SU-DHL-6 (cell line): ENCODE results near the gene CTRB1.
"Not testable (repeated sequence)": the region's sequence is repeated elsewhere in the genome, so short reads cannot be mapped to it uniquely, and the experiment has no call there.

ENCODE experiments used
- H2AFZ ChIP-seq: fragments of 200-600 bp; sonication (generic); 2 replicates; pipeline ENCODE4 v1.6.1; 2014; ENCODE audit warnings: low read depth, mild to moderate bottlenecking, moderate library complexity, mixed read lengths, antibody characterized with exemption, low read length; ENCODE audit not compliant: severe bottlenecking
- H3F3A ChIP-seq: fragments of 200-600 bp; shearing (Covaris generic); 2 replicates; pipeline ENCODE4 v1.6.0; 2016; ENCODE audit warnings: antibody characterized with exemption, mild to moderate bottlenecking; ENCODE audit not compliant: insufficient read depth
- H3K27ac ChIP-seq: fragments of 200-600 bp; sonication (generic); 2 replicates; pipeline ENCODE4 v1.5.1; 2016; ENCODE audit warnings: low read depth, mild to moderate bottlenecking, low read length, moderate library complexity, mixed read lengths
- H3K27me3 ChIP-seq: fragments of 200-600 bp; sonication (generic), shearing (Covaris generic); 2 replicates; pipeline ENCODE4 v1.6.0; 2014; ENCODE audit warnings: mild to moderate bottlenecking, low read length
- H3K36me3 ChIP-seq: fragments of 200-600 bp; sonication (generic); 2 replicates; pipeline ENCODE4 v1.6.1; 2014; ENCODE audit warnings: mild to moderate bottlenecking, low read length, mixed read lengths
- H3K4me2 ChIP-seq: fragments of 300-600, 200-600 bp; shearing (Covaris generic), sonication (generic); 2 replicates; pipeline ENCODE4 v1.6.0; 2014; ENCODE audit warnings: low read length, low read depth, mild to moderate bottlenecking; ENCODE audit not compliant: poor library complexity, severe bottlenecking
- H3K4me3 ChIP-seq: fragments of 200-600 bp; sonication (generic); 2 replicates; pipeline ENCODE4 v1.5.1; 2014; ENCODE audit warnings: antibody characterized with exemption, low read length, mild to moderate bottlenecking, mixed read lengths; ENCODE audit not compliant: insufficient read depth, poor library complexity, severe bottlenecking
- H3K79me2 ChIP-seq: fragments of 200-600 bp; sonication (generic); 2 replicates; pipeline ENCODE4 v1.6.1; 2014; ENCODE audit warnings: mild to moderate bottlenecking, low read length, moderate library complexity; ENCODE audit not compliant: insufficient read depth
- H3K9ac ChIP-seq: fragments of 200-600 bp; sonication (generic); 2 replicates; pipeline ENCODE4 v1.7.0; 2014; ENCODE audit warnings: mild to moderate bottlenecking, low read length
- H3K9me2 ChIP-seq: fragments of 200-600 bp; sonication (generic); replicated peaks from 2 replicates; pipeline ENCODE4 v1.6.1; 2014; ENCODE audit warnings: low read length; ENCODE audit not compliant: insufficient read depth
- H3K9me3 ChIP-seq: fragments of 200-600 bp; sonication (generic); 2 replicates; pipeline ENCODE4 v1.6.1; 2014; ENCODE audit warnings: low read length, mixed read lengths; ENCODE audit not compliant: insufficient read depth
- H4K20me1 ChIP-seq: fragments of 200-600 bp; sonication (generic); 2 replicates; pipeline ENCODE4 v1.6.1; 2014; ENCODE audit warnings: low read depth, mild to moderate bottlenecking, antibody characterized with exemption, low read length, moderate library complexity, mixed read lengths
- CTCF ChIP-seq: fragments of 200-600 bp; sonication (generic); IDR thresholded peaks from one replicate; pipeline ENCODE4 v1.5.1; 2017; ENCODE audit warnings: antibody characterized with exemption, mild to moderate bottlenecking, low read length, moderate library complexity; ENCODE audit not compliant: insufficient read depth, poor library complexity, severe bottlenecking
- EZH2phosphoT487 ChIP-seq: fragments of 200-600 bp; sonication (generic), shearing (Covaris generic); conservative IDR thresholded peaks from 2 replicates; pipeline ENCODE4 v1.6.1; 2018; ENCODE audit warnings: mild to moderate bottlenecking, antibody characterized with exemption, low read length, moderate library complexity, mixed read lengths

The CTRB1 gene

GRCh38 chr16:75271441-75272096 lies 52.8 kb downstream of the CTRB1 start:
- Histone ChIP-seq H3K9me3 (no peaks in the 10 kb centered on the region), H3F3A (no peaks in the 10 kb centered on the region), H3K79me2 (no peaks in the 10 kb centered on the region), H3K27me3 (no peaks in the 10 kb centered on the region), H3K4me3 (no peak overlapping the region), H4K20me1 (no peaks in the 10 kb centered on the region), H3K9ac (no peak overlapping the region), H3K4me2 (no peak overlapping the region), H3K9me2 (no peaks in the 10 kb centered on the region), H3K27ac (no peak overlapping the region), H2AFZ (no peak overlapping the region), H3K36me3 (no peaks in the 10 kb centered on the region)
- TF ChIP-seq CTCF (no peak), EZH2phosphoT487 (no peak)

- Histone ChIP-seq H3K9ac (no peak overlapping the region), H4K20me1 (no peaks in the 10 kb centered on the region), H3K9me2 (no peaks in the 10 kb centered on the region), H3K36me3 (no peaks in the 10 kb centered on the region), H3K4me2 (no peak overlapping the region), H3K27ac (no peak overlapping the region), H3K9me3 (no peaks in the 10 kb centered on the region), H3K27me3 (no peaks in the 10 kb centered on the region), H3F3A (no peaks in the 10 kb centered on the region), H3K79me2 (no peaks in the 10 kb centered on the region), H2AFZ (no peak overlapping the region), H3K4me3 (no peak overlapping the region)
- no peak for TF ChIP-seq CTCF
- TF ChIP-seq EZH2phosphoT487: no peak
Observed at GRCh38 chr16:75272097-75272551, 53.3 kb downstream of the CTRB1 start.

- H3K36me3 ChIP-seq, H3K9ac ChIP-seq, H2AFZ ChIP-seq, H3K79me2 ChIP-seq, H3F3A ChIP-seq, H3K27me3 ChIP-seq, H3K4me3 ChIP-seq, H3K27ac ChIP-seq, H4K20me1 ChIP-seq, H3K9me2 ChIP-seq, H3K4me2 ChIP-seq, H3K9me3 ChIP-seq: not testable (repeated sequence)
Observed at GRCh38 chr16:75272629-75273028, 53.8 kb downstream of the CTRB1 start.

- H3K9me2 ChIP-seq: no peaks in the 10 kb centered on the region
- no peaks in the 10 kb centered on the region for H3K36me3 ChIP-seq
- no peaks in the 10 kb centered on the region for H3K79me2 ChIP-seq
- no peaks in the 10 kb centered on the region for H3K27me3 ChIP-seq
- H2AFZ ChIP-seq: no peak overlapping the region
- H3K27ac ChIP-seq: no peak overlapping the region
- H3K9ac ChIP-seq: no peak overlapping the region
- no peak overlapping the region for H3K4me3 ChIP-seq
- H3K9me3 ChIP-seq: no peaks in the 10 kb centered on the region
- H3K4me2 ChIP-seq: no peak overlapping the region
- H4K20me1 ChIP-seq: no peaks in the 10 kb centered on the region
- TF ChIP-seq CTCF: no peak
- no peak for TF ChIP-seq EZH2phosphoT487
- H3F3A ChIP-seq: no peaks in the 10 kb centered on the region
Observed at GRCh38 chr16:75273054-75273925, 54.5 kb downstream of the CTRB1 start.
